Stimulated activated naive CD4-positive, alpha-beta T cell treated with Interleukin-2 at 50 U/mL for 16 hours (primary cell): ENCODE results near the gene ACOT7.
"Not testable (repeated sequence)": the region's sequence is repeated elsewhere in the genome, so short reads cannot be mapped to it uniquely, and the experiment has no call there.

Experiments used
- DNase-seq: peaks from one replicate; lab custom pipeline; 2025; lab: John Stamatoyannopoulos, UW

The ACOT7 gene

GRCh38 chr1:6233376-6233775, 160.2 kb downstream of the ACOT7 start:
- DNase-seq: no peak

GRCh38 chr1:6225651-6226050, 167.9 kb downstream of the ACOT7 start:
- DNase-seq: no peak

GRCh38 chr1:6224718-6225117, 168.8 kb downstream of the ACOT7 start:
- DNase-seq: no peak

GRCh38 chr1:6223617-6224016, 169.9 kb downstream of the ACOT7 start:
- DNase-seq: no peak

GRCh38 chr1:6222636-6223035, 170.9 kb downstream of the ACOT7 start:
- DNase-seq: no peak

GRCh38 chr1:6221210-6221784, 172.3 kb downstream of the ACOT7 start:
- DNase-seq: no peak

- DNase-seq: no peak
These were observed 173.3 kb downstream of the ACOT7 start for GRCh38 chr1:6220236-6220635.

GRCh38 chr1:6219641-6220040, 173.9 kb downstream of the ACOT7 start:
- not testable (repeated sequence) for DNase-seq

- no peak for DNase-seq
These were observed 175.0 kb downstream of the ACOT7 start for GRCh38 chr1:6218375-6219164.
